ENCODE results near the gene SPART.
"Not testable (repeated sequence)": the region's sequence is repeated elsewhere in the genome, so short reads cannot be mapped to it uniquely, and the experiment has no call there.

The SPART gene

DNA sequence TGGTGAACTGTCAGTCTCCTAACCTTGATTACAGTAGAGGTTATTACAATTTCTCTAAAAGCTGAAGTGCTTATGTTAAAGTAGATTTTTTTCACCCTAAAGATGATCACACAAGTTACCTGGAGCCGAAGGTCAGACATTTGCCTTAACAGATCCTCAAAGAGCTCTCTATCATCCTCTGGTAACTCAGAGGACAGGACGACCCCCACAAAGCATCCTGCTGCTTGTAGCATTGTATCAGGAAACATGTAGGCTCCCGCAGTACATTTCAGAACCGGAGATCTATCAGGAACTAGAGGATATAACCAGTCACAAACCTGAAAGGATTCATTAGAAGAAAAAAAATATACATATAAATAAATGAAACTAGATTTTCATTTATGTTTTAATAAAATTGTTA is 14.9 kb downstream of the SPART start:
- H3K36me3 ChIP-seq: no peaks in the 10 kb centered on the region

DNA sequence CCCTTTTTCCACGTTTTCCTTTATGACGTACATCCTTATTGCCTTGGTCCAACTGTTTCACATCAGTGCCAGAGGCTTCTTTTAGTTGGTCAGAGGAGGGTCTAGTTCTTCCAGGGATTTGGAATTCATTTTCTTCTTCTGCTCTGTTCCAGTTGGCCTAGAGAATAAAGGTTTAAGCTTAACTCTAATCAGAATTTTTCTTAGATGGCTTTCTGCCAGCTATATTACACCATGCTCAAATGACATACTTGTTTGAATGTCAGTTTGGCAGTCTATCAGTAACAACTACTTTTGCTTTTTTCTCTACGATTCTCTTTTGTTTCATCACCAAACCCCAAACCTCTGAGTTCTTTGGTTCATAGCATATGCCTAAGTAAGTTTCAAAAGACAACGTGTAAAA is 16.8 kb downstream of the SPART start:
- Histone ChIP-seq H3K27me3 (ENCODE audit: insufficient read depth, low read depth, severe bottlenecking) (no peaks in the 10 kb centered on the region), H3K4me3 (ENCODE audit: low read depth, low read length) (no peak overlapping the region), H3K36me3 (no peaks in the 10 kb centered on the region), H3K27ac (no peak overlapping the region), H3K9me3 (ENCODE audit: severe bottlenecking) (no peaks in the 10 kb centered on the region)
- TF ChIP-seq, protein P1, sequence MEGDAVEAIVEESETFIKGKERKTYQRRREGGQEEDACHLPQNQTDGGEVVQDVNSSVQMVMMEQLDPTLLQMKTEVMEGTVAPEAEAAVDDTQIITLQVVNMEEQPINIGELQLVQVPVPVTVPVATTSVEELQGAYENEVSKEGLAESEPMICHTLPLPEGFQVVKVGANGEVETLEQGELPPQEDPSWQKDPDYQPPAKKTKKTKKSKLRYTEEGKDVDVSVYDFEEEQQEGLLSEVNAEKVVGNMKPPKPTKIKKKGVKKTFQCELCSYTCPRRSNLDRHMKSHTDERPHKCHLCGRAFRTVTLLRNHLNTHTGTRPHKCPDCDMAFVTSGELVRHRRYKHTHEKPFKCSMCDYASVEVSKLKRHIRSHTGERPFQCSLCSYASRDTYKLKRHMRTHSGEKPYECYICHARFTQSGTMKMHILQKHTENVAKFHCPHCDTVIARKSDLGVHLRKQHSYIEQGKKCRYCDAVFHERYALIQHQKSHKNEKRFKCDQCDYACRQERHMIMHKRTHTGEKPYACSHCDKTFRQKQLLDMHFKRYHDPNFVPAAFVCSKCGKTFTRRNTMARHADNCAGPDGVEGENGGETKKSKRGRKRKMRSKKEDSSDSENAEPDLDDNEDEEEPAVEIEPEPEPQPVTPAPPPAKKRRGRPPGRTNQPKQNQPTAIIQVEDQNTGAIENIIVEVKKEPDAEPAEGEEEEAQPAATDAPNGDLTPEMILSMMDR (IDR thresholded peaks at IDR 0.05; ENCODE audit: low read depth, low read length): no peak
- no peak for DNase-seq

More for the DNA sequence above, 14.9 kb downstream of the SPART start:
- Histone ChIP-seq H3K4me3 (ENCODE audit: low read depth, low read length) (no peak overlapping the region), H3K27ac (no peak overlapping the region), H3K27me3 (ENCODE audit: insufficient read depth, low read depth, severe bottlenecking) (no peaks in the 10 kb centered on the region), H3K9me3 (ENCODE audit: severe bottlenecking) (no peaks in the 10 kb centered on the region)
- TF ChIP-seq, protein P1 (IDR thresholded peaks at IDR 0.05; ENCODE audit: low read depth, low read length): no peak
- DNase-seq: no peak

DNA sequence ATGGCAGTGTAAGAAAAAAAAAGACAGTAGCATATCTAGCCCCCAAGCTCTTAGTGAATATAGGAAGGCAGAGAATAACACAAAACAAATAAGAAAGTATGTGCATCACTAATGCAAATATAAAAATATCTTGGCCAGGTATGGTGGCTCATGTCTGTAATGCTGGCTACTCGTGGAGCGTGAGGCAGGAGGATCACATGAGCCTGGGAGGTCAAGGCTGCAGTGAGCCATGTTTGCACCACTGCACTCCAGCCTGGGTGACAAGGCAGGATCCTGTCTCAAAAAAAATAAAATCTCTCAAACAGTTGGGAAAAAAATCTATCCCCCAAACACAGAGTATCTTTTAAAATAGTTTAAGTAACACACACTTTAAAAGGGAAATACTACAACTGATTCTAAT is 17.4 kb downstream of the SPART start:
- H3K36me3 ChIP-seq: no peaks in the 10 kb centered on the region
- H3K27ac ChIP-seq: no peak overlapping the region
- H3K9me3 ChIP-seq (ENCODE audit: severe bottlenecking): no peaks in the 10 kb centered on the region
- no peaks in the 10 kb centered on the region for H3K27me3 ChIP-seq (ENCODE audit: insufficient read depth, low read depth, severe bottlenecking)
- no peak for DNase-seq
- TF ChIP-seq, protein P1 (IDR thresholded peaks at IDR 0.05; ENCODE audit: low read depth, low read length): no peak
- no peak overlapping the region for H3K4me3 ChIP-seq (ENCODE audit: low read depth, low read length)

DNA sequence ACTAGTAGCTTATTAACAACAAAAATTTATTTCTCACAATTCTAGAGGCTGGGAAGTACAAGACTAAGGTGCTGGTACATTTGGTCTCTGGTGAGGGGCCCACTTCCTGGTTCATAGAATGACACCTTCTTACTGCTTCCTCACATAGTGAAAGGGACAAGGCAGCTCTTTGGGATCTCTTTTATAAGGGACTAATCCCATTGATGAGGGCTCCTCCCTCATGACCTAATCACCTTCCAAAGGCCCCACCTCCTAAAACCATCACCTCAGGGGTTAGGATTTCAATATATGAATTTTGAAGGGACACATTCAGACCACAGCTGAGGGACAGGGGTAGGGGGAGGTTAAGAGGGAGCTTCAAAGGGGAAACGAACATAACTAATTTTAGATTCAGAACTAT is 20.3 kb downstream of the SPART start:
- TF ChIP-seq, protein P1 (IDR thresholded peaks at IDR 0.05; ENCODE audit: low read depth, low read length): no peak
- no peaks in the 10 kb centered on the region for H3K36me3 ChIP-seq
- no peaks in the 10 kb centered on the region for H3K27me3 ChIP-seq (ENCODE audit: insufficient read depth, low read depth, severe bottlenecking)
- H3K4me3 ChIP-seq (ENCODE audit: low read depth, low read length): no peak overlapping the region
- H3K9me3 ChIP-seq (ENCODE audit: severe bottlenecking): no peaks in the 10 kb centered on the region
- H3K27ac ChIP-seq: no peak overlapping the region
- DNase-seq: no peak

DNA sequence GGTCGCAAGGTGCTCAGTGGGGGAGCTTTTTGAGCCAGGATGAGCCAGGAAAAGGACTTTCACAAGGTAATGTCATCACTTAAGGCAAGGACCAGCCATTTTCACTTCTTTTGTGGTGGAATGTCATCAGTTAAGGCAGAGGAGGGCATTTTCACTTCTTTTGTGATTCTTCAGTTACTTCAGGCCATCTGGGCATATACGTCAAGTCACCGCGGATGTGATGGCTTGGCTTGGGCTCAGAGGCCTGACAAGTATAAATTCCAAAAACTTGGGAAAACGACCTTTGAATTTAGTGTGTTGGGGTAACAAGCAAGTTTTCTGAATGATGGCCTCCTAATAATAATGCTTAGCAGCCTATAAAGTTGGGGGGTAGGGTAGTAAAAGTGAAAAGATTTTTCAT is 21.3 kb downstream of the SPART start:
- not testable (repeated sequence) for DNase-seq; H3K27ac ChIP-seq; H3K9me3 ChIP-seq (ENCODE audit: severe bottlenecking); H3K36me3 ChIP-seq; H3K27me3 ChIP-seq (ENCODE audit: insufficient read depth, low read depth, severe bottlenecking); H3K4me3 ChIP-seq (ENCODE audit: low read depth, low read length)

DNA sequence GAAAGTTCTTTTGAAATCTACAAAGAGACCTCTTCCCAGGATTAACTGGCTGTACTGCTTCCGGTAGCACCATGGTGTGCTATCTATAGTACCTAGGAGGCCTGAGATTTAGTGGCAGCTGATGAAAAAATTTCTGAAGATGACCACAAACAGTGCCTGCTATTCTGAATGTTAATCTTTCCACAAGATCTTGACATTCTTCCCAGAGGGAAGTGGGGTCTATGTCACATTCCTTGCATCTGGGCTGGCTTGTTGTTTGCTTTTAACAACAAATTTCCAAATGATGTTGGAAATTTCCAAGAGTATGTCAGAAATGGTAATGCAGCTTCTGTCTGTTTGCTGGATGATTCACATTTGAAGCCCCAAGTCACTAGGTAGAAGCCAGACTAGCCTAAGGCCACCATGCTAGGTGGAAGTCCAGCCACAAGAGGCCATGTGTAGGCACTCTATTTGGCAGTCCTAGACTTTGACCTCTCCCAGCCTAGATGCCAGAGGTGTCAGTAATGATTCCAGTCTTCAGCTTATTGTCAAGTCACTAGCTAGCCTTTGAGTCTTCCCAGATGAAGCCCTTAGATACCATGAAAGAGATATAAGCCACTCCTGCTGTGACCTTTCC is 22.1 kb downstream of the SPART start:
- no peak for DNase-seq
- no peaks in the 10 kb centered on the region for H3K36me3 ChIP-seq

More for the DNA sequence above, 22.1 kb downstream of the SPART start:
- no peak overlapping the region for H3K27ac ChIP-seq
- TF ChIP-seq, protein P1 (IDR thresholded peaks at IDR 0.05; ENCODE audit: low read depth, low read length): no peak
- no peaks in the 10 kb centered on the region for H3K9me3 ChIP-seq (ENCODE audit: severe bottlenecking)
- no peak overlapping the region for H3K4me3 ChIP-seq (ENCODE audit: low read depth, low read length)
- H3K27me3 ChIP-seq (ENCODE audit: insufficient read depth, low read depth, severe bottlenecking): no peaks in the 10 kb centered on the region
